ENCODE data around the gene ADAMTSL3.

ADAMTSL3 gene

DNA sequence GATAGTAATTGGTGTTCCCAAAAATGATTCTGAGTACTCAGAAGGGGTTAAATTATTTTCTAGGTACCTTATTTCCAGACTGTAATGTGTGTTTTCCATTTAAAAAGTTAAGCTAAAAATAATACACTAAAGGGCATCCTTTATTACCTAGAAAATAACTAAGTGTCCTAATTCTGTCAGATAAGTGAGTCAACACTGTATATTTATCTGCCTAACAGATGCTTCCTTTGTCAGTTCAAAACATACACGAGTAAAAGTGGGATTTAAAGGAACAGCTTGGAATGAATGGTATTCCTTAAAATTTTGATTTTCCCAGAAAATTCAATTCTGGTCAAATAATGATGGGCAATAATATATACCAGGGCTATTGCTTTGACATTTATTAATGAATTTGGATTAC lies 78.3 kb downstream of the ADAMTSL3 start:
- Histone ChIP-seq H3K4me3 (ENCODE audit: low read depth, low read length) (no peak overlapping the region), H3K9ac (ENCODE audit: low read length) (no peak overlapping the region), H3K27ac (ENCODE audit: low read depth, low read length) (no peak overlapping the region), H3K36me3 (ENCODE audit: control insufficient read depth, insufficient read depth, low read length) (no peaks in the 10 kb centered on the region), H3K9me3 (ENCODE audit: control insufficient read depth, insufficient read depth, low read depth, low read length) (no peaks in the 10 kb centered on the region), H3K4me1 (ENCODE audit: control insufficient read depth, insufficient read depth, low read length) (peaks cover 21% of the 10 kb centered on the region), H3K27me3 (ENCODE audit: control insufficient read depth, insufficient read depth, low read length) (no peaks in the 10 kb centered on the region)

DNA sequence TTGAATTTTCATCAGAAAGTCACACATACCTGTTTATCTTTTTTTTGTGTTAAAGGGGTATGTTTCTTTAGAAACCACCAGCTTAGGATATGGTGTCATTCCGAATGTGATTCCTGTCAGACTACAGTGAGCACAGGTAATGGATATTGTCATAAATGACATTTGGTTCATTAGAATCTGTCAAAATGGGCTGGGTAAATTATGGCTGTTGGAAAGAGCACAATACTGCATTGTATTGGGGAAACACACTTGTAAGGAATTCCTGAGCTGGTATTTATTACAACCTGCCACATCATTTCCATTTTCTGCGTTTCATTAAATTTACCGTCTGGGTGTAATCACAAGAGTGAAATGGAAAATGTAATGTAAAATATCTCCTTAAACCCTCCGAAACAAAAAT lies 78.8 kb downstream of the ADAMTSL3 start:
- Histone ChIP-seq H3K27ac (ENCODE audit: low read depth, low read length) (0 out of 2 replicates have a peak overlapping the region, but pooled peaks have one; percentile 61), H3K9ac (ENCODE audit: low read length) (no peak overlapping the region), H3K27me3 (ENCODE audit: control insufficient read depth, insufficient read depth, low read length) (no peaks in the 10 kb centered on the region), H3K36me3 (ENCODE audit: control insufficient read depth, insufficient read depth, low read length) (no peaks in the 10 kb centered on the region), H3K4me1 (ENCODE audit: control insufficient read depth, insufficient read depth, low read length) (peaks cover 21% of the 10 kb centered on the region), H3K9me3 (ENCODE audit: control insufficient read depth, insufficient read depth, low read depth, low read length) (no peaks in the 10 kb centered on the region), H3K4me3 (ENCODE audit: low read depth, low read length) (no peak overlapping the region)

DNA sequence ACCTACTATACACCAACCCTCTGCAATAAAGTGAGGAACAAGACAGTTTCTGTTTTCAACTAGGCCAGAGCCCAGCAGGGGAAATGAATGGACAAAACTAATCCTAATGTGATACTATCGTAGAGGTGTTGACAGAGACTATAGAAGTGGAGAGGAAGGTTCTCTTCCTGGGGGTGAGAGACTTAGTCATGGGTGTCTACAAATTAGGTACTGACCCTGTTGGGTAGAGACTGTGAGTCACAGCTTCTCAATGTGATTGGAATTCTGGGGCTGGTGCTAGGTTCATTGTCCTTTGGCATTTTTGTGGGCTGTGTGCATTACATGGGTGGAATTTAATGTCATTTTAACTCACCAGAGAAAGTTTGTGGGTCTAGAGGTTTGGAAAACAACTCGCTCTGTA lies 79.3 kb downstream of the ADAMTSL3 start:
- Histone ChIP-seq H3K27me3 (ENCODE audit: control insufficient read depth, insufficient read depth, low read length) (no peaks in the 10 kb centered on the region), H3K9me3 (ENCODE audit: control insufficient read depth, insufficient read depth, low read depth, low read length) (no peaks in the 10 kb centered on the region), H3K36me3 (ENCODE audit: control insufficient read depth, insufficient read depth, low read length) (no peaks in the 10 kb centered on the region), H3K27ac (ENCODE audit: low read depth, low read length) (peak overlapping the region; percentile 61), H3K4me1 (ENCODE audit: control insufficient read depth, insufficient read depth, low read length) (peaks cover 21% of the 10 kb centered on the region), H3K4me3 (ENCODE audit: low read depth, low read length) (no peak overlapping the region), H3K9ac (ENCODE audit: low read length) (no peak overlapping the region)

DNA sequence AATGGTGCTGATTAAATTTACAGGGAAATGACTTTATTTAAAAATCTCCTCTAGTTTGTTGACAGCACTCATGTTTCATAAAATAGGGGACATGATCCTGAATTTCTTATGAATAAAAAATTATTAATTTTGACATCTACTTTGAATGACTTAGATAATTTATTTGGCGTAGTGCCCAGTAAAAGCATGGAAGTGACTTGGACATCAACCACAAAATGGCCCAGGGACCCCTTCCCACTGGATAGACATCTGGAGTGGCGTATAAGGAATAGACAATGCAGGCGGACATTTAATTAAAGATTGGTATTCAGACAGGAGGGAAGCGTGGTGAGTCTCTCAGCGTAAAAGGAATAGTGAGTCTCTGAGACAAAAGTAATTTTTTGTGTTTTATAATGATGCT lies 79.8 kb downstream of the ADAMTSL3 start:
- peak overlapping the region; percentile 61 for H3K27ac ChIP-seq (ENCODE audit: low read depth, low read length)
- H3K9ac ChIP-seq (ENCODE audit: low read length): no peak overlapping the region
- H3K9me3 ChIP-seq (ENCODE audit: control insufficient read depth, insufficient read depth, low read depth, low read length): no peaks in the 10 kb centered on the region
- no peaks in the 10 kb centered on the region for H3K27me3 ChIP-seq (ENCODE audit: control insufficient read depth, insufficient read depth, low read length)
- H3K36me3 ChIP-seq (ENCODE audit: control insufficient read depth, insufficient read depth, low read length): no peaks in the 10 kb centered on the region
- peaks cover 21% of the 10 kb centered on the region for H3K4me1 ChIP-seq (ENCODE audit: control insufficient read depth, insufficient read depth, low read length)
- H3K4me3 ChIP-seq (ENCODE audit: low read depth, low read length): no peak overlapping the region

DNA sequence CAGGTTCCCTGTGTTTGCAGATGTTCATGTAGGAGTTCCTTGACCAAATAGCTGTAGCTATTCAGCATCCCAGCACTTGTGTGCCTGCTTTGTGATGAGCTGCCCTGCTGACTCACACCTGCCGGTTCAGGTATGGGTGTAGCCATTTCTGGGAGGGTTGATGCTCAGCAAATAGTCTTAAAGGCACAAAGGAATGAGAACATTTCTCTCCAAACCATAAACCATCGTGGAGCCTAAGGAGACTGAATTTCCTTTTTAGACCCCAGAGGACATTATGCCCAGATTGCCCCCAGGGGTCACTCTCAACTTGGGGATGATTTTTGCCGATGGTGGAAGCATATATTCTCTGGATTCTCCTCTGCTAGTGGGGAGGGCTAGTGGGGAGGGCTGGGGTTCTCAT lies 80.6 kb downstream of the ADAMTSL3 start:
- no peak overlapping the region for H3K27ac ChIP-seq (ENCODE audit: low read depth, low read length)
- H3K27me3 ChIP-seq (ENCODE audit: control insufficient read depth, insufficient read depth, low read length): no peaks in the 10 kb centered on the region
- no peaks in the 10 kb centered on the region for H3K36me3 ChIP-seq (ENCODE audit: control insufficient read depth, insufficient read depth, low read length)
- no peak overlapping the region for H3K9ac ChIP-seq (ENCODE audit: low read length)
- no peak overlapping the region for H3K4me3 ChIP-seq (ENCODE audit: low read depth, low read length)
- peaks cover 21% of the 10 kb centered on the region for H3K4me1 ChIP-seq (ENCODE audit: control insufficient read depth, insufficient read depth, low read length)
- H3K9me3 ChIP-seq (ENCODE audit: control insufficient read depth, insufficient read depth, low read depth, low read length): no peaks in the 10 kb centered on the region

DNA sequence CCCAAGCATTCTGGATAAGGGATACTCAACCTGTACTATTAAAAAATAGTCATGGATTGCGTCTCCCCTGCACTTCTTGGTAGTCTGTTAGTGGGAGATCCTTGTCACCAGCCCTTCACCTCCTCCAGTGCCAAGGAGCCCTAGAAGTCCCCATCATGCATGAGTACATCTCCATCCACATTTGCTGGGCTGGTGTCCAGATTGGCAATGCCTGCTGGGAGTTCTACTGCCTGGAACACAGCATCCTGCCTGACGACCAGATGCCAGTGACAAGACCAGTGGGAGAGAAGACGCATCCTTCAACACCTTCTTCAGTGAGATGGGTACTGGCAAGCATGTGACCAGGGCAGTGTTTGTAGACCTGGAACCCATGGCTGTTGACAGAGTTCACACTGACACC lies 85.7 kb downstream of the ADAMTSL3 start:
- H3K36me3 ChIP-seq (ENCODE audit: control insufficient read depth, insufficient read depth, low read length): no peaks in the 10 kb centered on the region
- no peak overlapping the region for H3K27ac ChIP-seq (ENCODE audit: low read depth, low read length)
- no peak overlapping the region for H3K4me3 ChIP-seq (ENCODE audit: low read depth, low read length)
- H3K4me1 ChIP-seq (ENCODE audit: control insufficient read depth, insufficient read depth, low read length): peaks cover 7% of the 10 kb centered on the region; the same call in 1 of the 2 replicates
- H3K27me3 ChIP-seq (ENCODE audit: control insufficient read depth, insufficient read depth, low read length): no peaks in the 10 kb centered on the region
- no peak overlapping the region for H3K9ac ChIP-seq (ENCODE audit: low read length)
- no peaks in the 10 kb centered on the region for H3K9me3 ChIP-seq (ENCODE audit: control insufficient read depth, insufficient read depth, low read depth, low read length)

DNA sequence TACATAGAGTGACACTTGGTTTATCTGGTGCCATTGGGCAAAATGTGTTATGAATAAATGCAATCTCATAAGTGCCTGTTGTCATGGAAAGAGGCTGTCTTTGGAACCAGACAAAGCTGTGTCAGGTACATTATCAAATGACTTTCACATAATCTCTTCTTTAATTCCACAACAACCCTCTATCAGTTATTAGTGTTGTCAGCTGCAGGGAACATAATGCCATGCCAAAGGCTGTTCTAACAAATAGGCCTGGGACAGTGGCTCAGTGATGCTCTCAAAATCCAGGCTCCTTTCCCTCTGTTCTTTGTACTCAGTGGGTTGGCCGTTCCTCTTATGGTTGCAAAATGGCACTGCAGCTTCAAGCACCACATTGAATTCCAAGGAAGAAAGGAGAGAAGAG lies 91.8 kb downstream of the ADAMTSL3 start:
- Histone ChIP-seq H3K36me3 (ENCODE audit: control insufficient read depth, insufficient read depth, low read length) (no peaks in the 10 kb centered on the region), H3K9me3 (ENCODE audit: control insufficient read depth, insufficient read depth, low read depth, low read length) (no peaks in the 10 kb centered on the region), H3K4me1 (ENCODE audit: control insufficient read depth, insufficient read depth, low read length) (no peaks in the 10 kb centered on the region), H3K27ac (ENCODE audit: low read depth, low read length) (no peak overlapping the region), H3K27me3 (ENCODE audit: control insufficient read depth, insufficient read depth, low read length) (no peaks in the 10 kb centered on the region), H3K4me3 (ENCODE audit: low read depth, low read length) (no peak overlapping the region), H3K9ac (ENCODE audit: low read length) (no peak overlapping the region)

DNA sequence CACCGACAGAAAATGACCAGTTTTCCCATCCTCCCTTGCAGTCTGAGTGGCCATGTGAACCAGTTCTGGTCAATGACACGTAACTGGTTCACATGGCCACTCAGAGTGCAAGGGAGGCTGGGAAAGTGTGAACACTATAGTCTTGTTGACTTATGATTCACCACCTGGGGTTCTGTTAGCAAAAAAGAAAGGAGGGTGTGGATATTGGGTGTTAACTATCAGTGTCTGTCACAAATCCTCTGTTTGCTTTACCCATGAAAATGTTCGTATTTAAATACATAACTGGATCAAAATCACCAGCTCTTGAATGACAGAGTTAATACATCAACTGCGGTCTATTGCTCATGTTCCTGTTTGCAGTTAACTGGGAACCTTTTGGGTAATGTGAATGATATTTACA lies 92.3 kb downstream of the ADAMTSL3 start:
- H3K27ac ChIP-seq (ENCODE audit: low read depth, low read length): no peak overlapping the region
- no peaks in the 10 kb centered on the region for H3K4me1 ChIP-seq (ENCODE audit: control insufficient read depth, insufficient read depth, low read length)
- H3K27me3 ChIP-seq (ENCODE audit: control insufficient read depth, insufficient read depth, low read length): no peaks in the 10 kb centered on the region
- H3K9ac ChIP-seq (ENCODE audit: low read length): no peak overlapping the region
- H3K9me3 ChIP-seq (ENCODE audit: control insufficient read depth, insufficient read depth, low read depth, low read length): no peaks in the 10 kb centered on the region
- H3K4me3 ChIP-seq (ENCODE audit: low read depth, low read length): no peak overlapping the region
- no peaks in the 10 kb centered on the region for H3K36me3 ChIP-seq (ENCODE audit: control insufficient read depth, insufficient read depth, low read length)

DNA sequence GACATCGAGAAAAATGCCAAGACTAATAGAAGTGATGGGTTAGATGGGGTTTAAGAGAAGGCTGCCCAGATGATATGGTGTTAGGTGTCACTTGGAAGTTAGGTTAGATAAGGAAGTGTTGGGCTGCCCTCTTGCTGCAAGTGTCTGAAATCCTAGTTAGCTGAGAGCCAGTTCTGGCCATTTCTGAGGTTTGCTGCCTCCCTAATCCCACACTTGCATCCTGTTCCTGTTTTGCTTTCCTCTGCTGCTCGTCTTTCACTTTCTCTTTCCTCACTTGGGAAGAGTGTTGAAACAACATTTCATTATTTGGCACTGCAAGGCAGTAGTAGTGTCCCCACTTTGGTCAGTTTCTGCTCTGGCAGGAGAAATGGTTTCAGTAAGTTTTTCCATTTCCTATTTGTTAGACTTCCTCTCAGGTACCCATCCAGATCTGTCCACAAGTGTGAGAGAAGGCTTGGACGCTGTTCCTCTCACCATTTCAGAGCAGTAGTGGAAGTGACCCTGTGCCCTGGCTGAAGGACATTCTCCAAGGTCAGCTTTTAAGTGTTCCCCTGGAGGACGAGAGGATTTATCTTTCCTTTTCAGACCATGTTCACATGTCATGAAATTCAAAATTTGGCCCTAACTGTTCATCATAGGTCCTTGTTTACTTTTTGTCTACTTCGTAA lies 93.3 kb downstream of the ADAMTSL3 start:
- no peaks in the 10 kb centered on the region for H3K4me1 ChIP-seq (ENCODE audit: control insufficient read depth, insufficient read depth, low read length)
- H3K27ac ChIP-seq (ENCODE audit: low read depth, low read length): no peak overlapping the region
- no peak overlapping the region for H3K4me3 ChIP-seq (ENCODE audit: low read depth, low read length)
- H3K9me3 ChIP-seq (ENCODE audit: control insufficient read depth, insufficient read depth, low read depth, low read length): no peaks in the 10 kb centered on the region
- H3K36me3 ChIP-seq (ENCODE audit: control insufficient read depth, insufficient read depth, low read length): no peaks in the 10 kb centered on the region
- no peaks in the 10 kb centered on the region for H3K27me3 ChIP-seq (ENCODE audit: control insufficient read depth, insufficient read depth, low read length)
- H3K9ac ChIP-seq (ENCODE audit: low read length): no peak overlapping the region

DNA sequence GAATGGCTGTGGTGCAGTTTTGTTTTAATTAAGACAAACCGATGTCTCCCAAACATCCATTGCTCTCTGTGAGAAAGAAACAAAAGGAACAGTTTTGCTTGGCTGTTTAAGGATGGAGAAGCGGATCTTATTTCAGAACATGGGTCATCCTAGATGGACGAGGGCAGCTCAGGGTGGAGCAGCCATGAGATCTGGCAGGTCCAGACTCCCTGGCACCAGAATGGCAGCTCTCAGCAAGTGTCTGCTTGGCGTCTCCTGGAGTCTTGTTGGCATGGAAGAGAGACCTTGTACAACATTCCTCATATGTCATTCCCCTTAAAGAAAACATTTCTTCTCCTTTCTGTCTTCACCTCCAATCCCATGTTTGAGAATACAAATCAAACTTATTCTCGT lies 93.8 kb downstream of the ADAMTSL3 start:
- Histone ChIP-seq H3K27me3 (ENCODE audit: control insufficient read depth, insufficient read depth, low read length) (no peaks in the 10 kb centered on the region), H3K27ac (ENCODE audit: low read depth, low read length) (no peak overlapping the region), H3K9me3 (ENCODE audit: control insufficient read depth, insufficient read depth, low read depth, low read length) (no peaks in the 10 kb centered on the region), H3K4me3 (ENCODE audit: low read depth, low read length) (no peak overlapping the region), H3K4me1 (ENCODE audit: control insufficient read depth, insufficient read depth, low read length) (no peaks in the 10 kb centered on the region), H3K36me3 (ENCODE audit: control insufficient read depth, insufficient read depth, low read length) (no peaks in the 10 kb centered on the region), H3K9ac (ENCODE audit: low read length) (no peak overlapping the region)

DNA sequence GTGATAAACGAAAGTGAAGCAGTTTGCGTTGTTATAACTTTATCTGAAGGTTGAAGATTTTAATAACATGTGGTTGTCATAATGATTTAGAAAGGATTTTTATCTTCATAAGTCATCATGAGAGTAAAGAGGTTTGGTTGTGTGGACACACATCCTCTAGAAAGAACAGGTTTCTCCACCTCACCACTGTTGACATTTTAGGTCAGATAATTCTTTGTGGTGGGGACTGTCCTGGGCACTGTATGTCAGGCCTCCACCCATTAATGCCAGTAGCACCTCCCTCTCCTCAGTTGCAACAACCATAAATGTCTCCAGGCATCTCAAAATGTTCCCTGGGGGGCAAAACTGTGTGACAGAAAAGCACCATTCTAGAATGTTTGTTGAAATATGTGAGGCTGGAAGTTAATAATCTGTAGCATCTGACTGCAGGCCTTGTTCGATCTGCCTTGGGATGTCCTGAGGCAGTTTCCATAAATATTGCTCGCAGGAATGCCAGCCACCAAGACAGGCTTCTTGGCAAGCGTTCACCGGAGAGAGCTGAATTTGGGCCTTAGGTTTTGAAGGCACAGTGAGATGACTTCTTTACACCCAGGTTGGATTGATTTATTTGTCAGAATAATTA lies 100.1 kb downstream of the ADAMTSL3 start:
- H3K4me3 ChIP-seq (ENCODE audit: low read depth, low read length): no peak overlapping the region
- H3K27ac ChIP-seq (ENCODE audit: low read depth, low read length): no peak overlapping the region
- H3K9ac ChIP-seq (ENCODE audit: low read length): no peak overlapping the region
- peaks cover 25% of the 10 kb centered on the region for H3K9me3 ChIP-seq (ENCODE audit: control insufficient read depth, insufficient read depth, low read depth, low read length)
- no peaks in the 10 kb centered on the region for H3K36me3 ChIP-seq (ENCODE audit: control insufficient read depth, insufficient read depth, low read length)
- no peaks in the 10 kb centered on the region for H3K4me1 ChIP-seq (ENCODE audit: control insufficient read depth, insufficient read depth, low read length)
- no peaks in the 10 kb centered on the region for H3K27me3 ChIP-seq (ENCODE audit: control insufficient read depth, insufficient read depth, low read length)
